B cell (primary cell): ENCODE results near the gene TFRC. TPM values are rescaled to one million over a fixed set of nuclear protein-coding genes. Genes with fewer than 3 reads are reported as not detected.

Experiments used
- ATAC-seq: fragments of 200-7000 bp; cut with Tn5 transposase; one replicate; pipeline ENCODE4 v1.10.0; 2021; ENCODE audit warnings: low read depth, mild to moderate bottlenecking, moderate number of reproducible peaks, moderate library complexity
- CTCF ChIA-PET: fragments of 350-600 bp; sonication (Branson Sonifier 250); formaldehyde crosslinking; loops from one replicate; lab custom pipeline; 2021; ENCODE audit warnings: antibody characterized with exemption, inconsistent platforms; lab: Charles Lee
- POLR2A ChIA-PET: fragments of 350-600 bp; sonication (Branson Sonifier 250); formaldehyde crosslinking; loops from one replicate; lab custom pipeline; 2021; ENCODE audit warnings: antibody characterized with exemption; lab: Charles Lee
- DNase-seq: peaks from one replicate; pipeline ENCODE4 v3.0.0; 2013
- H2AFZ ChIP-seq: 2 replicates; pipeline ENCODE4 v1.6.1; 2012; ENCODE audit warnings: mild to moderate bottlenecking, low read depth, low read length; ENCODE audit not compliant: insufficient read depth, poor library complexity, severe bottlenecking
- H3K27ac ChIP-seq, 2 donors: 1 replicate in 1 of 2; 2 replicates in 1 of 2; pipeline ENCODE4 v1.5.1; 2012 to 2013; ENCODE audit warnings: low read length in 2 of 2, mild to moderate bottlenecking in 2 of 2, moderate library complexity in 1 of 2
- H3K27me3 ChIP-seq, 4 experiments: fragments of 200-600 bp in 1 of 4; sonication (generic) in 1 of 4; replicated peaks in 1 of 4; 1 replicate in 2 of 4; 2 replicates in 2 of 4; pipeline versions ENCODE4 v1.6.1 to v1.7.0; 2013 to 2016; ENCODE audit warnings: low read length in 3 of 4, mild to moderate bottlenecking in 2 of 4, mixed read lengths in 1 of 4, moderate library complexity in 1 of 4; ENCODE audit not compliant: insufficient read depth in 4 of 4, control insufficient read depth in 3 of 4; ENCODE audit errors: control extremely low read depth in 1 of 4
- H3K36me3 ChIP-seq, 2 experiments: replicated peaks in 1 of 2; 1 replicate in 1 of 2; 2 replicates in 1 of 2; pipeline versions ENCODE4 v1.6.1 to v1.7.1; 2013; ENCODE audit warnings: low read length in 1 of 2; ENCODE audit not compliant: insufficient read depth in 2 of 2, control insufficient read depth in 1 of 2; ENCODE audit errors: control extremely low read depth in 1 of 2, extremely low read depth in 1 of 2
- H3K4me1 ChIP-seq, 2 donors: fragments of 200-600 bp in 1 of 2; sonication (generic) in 1 of 2; 1 replicate in 1 of 2; 2 replicates in 1 of 2; pipeline versions ENCODE4 v1.5.1 to v1.6.1; 2013 to 2017; ENCODE audit warnings: low read length in 2 of 2; ENCODE audit not compliant: control insufficient read depth in 2 of 2, insufficient read depth in 2 of 2
- H3K4me2 ChIP-seq: replicated peaks from 2 replicates; pipeline ENCODE3; 2012; ENCODE audit warnings: mild to moderate bottlenecking, low read depth, low read length; ENCODE audit not compliant: poor library complexity, severe bottlenecking
- H3K4me3 ChIP-seq, 5 experiments: fragments of 200-600 bp in 1 of 5; sonication (generic) in 1 of 5; 1 replicate in 3 of 5; 2 replicates in 2 of 5; pipeline versions ENCODE4 v1.5.1 to v1.7.0; 2011 to 2016; ENCODE audit warnings: low read length in 4 of 5, mild to moderate bottlenecking in 4 of 5, low read depth in 2 of 5, control low read depth in 1 of 5, moderate library complexity in 1 of 5; ENCODE audit not compliant: insufficient read depth in 1 of 5; ENCODE audit errors: control extremely low read depth in 1 of 5, extremely low read depth in 1 of 5
- H3K79me2 ChIP-seq: fragments of 200-600 bp; sonication (generic); one replicate; pipeline ENCODE4 v1.6.0; 2016; ENCODE audit warnings: low read length; ENCODE audit not compliant: control insufficient read depth, insufficient read depth
- H3K9ac ChIP-seq: fragments of 200-600 bp; sonication (generic); 2 replicates; pipeline ENCODE4 v1.6.1; 2017; ENCODE audit warnings: mild to moderate bottlenecking, low read length, moderate library complexity
- H3K9me3 ChIP-seq, 3 donors: one replicate each; pipeline versions ENCODE4 v1.6.1 to v1.7.1; 2013; ENCODE audit warnings: low read length in 2 of 3; ENCODE audit not compliant: control insufficient read depth in 2 of 3, insufficient read depth in 1 of 3; ENCODE audit errors: control extremely low read depth in 1 of 3
- H4K20me1 ChIP-seq: 2 replicates; pipeline ENCODE4 v1.6.0; 2012; ENCODE audit warnings: mild to moderate bottlenecking, low read length; ENCODE audit not compliant: insufficient read depth, control insufficient read depth, poor library complexity, severe bottlenecking
- H3K27ac Mint-ChIP-seq: one replicate; pipeline ENCODE4 v1.8.0; 2021; ENCODE audit warnings: mixed read lengths
- H3K27me3 Mint-ChIP-seq: one replicate; pipeline ENCODE4 v1.8.0; 2021; ENCODE audit warnings: mixed read lengths
- H3K4me1 Mint-ChIP-seq: one replicate; pipeline ENCODE4 v1.8.0; 2021; ENCODE audit warnings: mixed read lengths
- H3K4me3 Mint-ChIP-seq: one replicate; pipeline ENCODE4 v1.8.0; 2021; ENCODE audit warnings: mixed read lengths
- H3K9me3 Mint-ChIP-seq: one replicate; pipeline ENCODE4 v1.8.0; 2022; ENCODE audit warnings: mixed read lengths; ENCODE audit not compliant: insufficient read depth
- EZH2 ChIP-seq: IDR thresholded peaks from 2 replicates; pipeline ENCODE4 v1.6.1; 2012; ENCODE audit warnings: borderline replicate concordance, low read depth, mild to moderate bottlenecking, moderate library complexity, low read length; ENCODE audit not compliant: insufficient read depth, poor library complexity, severe bottlenecking
- WGBS: methylation state at CpG from one replicate; pipeline ENCODE4 v1.1.5; 2013; ENCODE audit warnings: missing lambda C conversion rate; ENCODE audit not compliant: insufficient coverage; 5-methylcytosine and 5-hydroxymethylcytosine counted together
- intact Hi-C: fragments of 100-400 bp; cut with micrococcal nuclease; formaldehyde crosslinking; loops from one replicate; pipeline ENCODE4 v1.10.0; 2022
- polyA plus RNA-seq: library from polyadenylated mRNA; depleted of rRNA; stranded (reverse); fragments of >200 nt; gene quantifications from 2 replicates; pipeline ENCODE4 v1.2.3, GENCODE V29; 2012
- total RNA-seq, 2 donors: library from RNA; stranded (reverse); fragments of 120-200 nt in 1 of 2; gene quantifications; 1 replicate in 1 of 2; 2 replicates in 1 of 2; pipeline versions ENCODE4 v1.2.3 to v1.2.4, GENCODE V29; 2013 to 2022
- TF ChIP-seq, protein P1 (sequence below): fragments of 200-600 bp; IDR thresholded peaks from one replicate; pipeline ENCODE4 v1.8.0; 2022; ENCODE audit warnings: antibody characterized with exemption, mild to moderate bottlenecking

TFRC gene
- total and polyA plus RNA-seq, 2 donors (not counting 1 experiment from before 2014, with no cell fraction given), result 41.7 to 104 TPM

DNA sequence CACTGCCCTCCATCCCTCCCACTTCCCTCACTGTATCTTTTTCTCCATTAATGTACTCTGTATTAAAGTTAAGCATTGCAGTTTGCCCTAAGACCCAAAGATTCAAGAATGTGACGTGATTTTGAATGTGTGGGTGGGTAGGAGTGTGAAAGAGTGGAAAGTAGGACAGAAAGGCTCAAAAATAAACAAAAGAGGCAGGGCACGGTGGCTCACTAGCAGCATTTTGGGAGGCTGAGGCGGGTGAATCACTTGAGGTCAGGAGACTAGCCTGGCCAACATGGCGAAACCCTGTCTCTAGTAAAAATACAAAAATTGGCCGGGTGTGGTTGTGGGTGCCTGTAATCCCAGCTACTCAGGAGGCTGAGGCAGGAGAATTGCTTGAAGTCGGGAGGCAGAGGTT lies 18.4 kb downstream of the TFRC start:
- Mint-ChIP-seq H3K4me3 (no peak overlapping the region), H3K9me3 (no peaks in the 10 kb centered on the region), H3K4me1 (no peaks in the 10 kb centered on the region), H3K27ac (no peak overlapping the region), H3K27me3 (no peaks in the 10 kb centered on the region)
- DNase-seq, result no peak
- peaks cover 19 to 89% of the 10 kb centered on the region in 2 experiments for H3K36me3 ChIP-seq
- H3K79me2 ChIP-seq, result no peaks in the 10 kb centered on the region
- intact Hi-C loops, result no loop called here
- H3K4me3 ChIP-seq, result no peak overlapping the region
- no peak for TF ChIP-seq EZH2
- TF ChIP-seq, protein P1, sequence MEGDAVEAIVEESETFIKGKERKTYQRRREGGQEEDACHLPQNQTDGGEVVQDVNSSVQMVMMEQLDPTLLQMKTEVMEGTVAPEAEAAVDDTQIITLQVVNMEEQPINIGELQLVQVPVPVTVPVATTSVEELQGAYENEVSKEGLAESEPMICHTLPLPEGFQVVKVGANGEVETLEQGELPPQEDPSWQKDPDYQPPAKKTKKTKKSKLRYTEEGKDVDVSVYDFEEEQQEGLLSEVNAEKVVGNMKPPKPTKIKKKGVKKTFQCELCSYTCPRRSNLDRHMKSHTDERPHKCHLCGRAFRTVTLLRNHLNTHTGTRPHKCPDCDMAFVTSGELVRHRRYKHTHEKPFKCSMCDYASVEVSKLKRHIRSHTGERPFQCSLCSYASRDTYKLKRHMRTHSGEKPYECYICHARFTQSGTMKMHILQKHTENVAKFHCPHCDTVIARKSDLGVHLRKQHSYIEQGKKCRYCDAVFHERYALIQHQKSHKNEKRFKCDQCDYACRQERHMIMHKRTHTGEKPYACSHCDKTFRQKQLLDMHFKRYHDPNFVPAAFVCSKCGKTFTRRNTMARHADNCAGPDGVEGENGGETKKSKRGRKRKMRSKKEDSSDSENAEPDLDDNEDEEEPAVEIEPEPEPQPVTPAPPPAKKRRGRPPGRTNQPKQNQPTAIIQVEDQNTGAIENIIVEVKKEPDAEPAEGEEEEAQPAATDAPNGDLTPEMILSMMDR, result no peak
- no peaks in the 10 kb centered on the region for H3K4me1 ChIP-seq
- H2AFZ ChIP-seq, result no peak overlapping the region
- H3K9me3 ChIP-seq, result no peaks in the 10 kb centered on the region
- 90% methylated on average over 4 of the region's 6 CpGs for WGBS
- H4K20me1 ChIP-seq, result peaks cover 5% of the 10 kb centered on the region
- H3K4me2 ChIP-seq, result no peak overlapping the region
- no peak for ATAC-seq
- no peak overlapping the region for H3K9ac ChIP-seq
- ChIA-PET POLR2A (interaction anchor here (0.6 kb wide), 1 partner anchor 214 kb away, joined by 4 read pairs; no protein-coding TSS in a partner anchor), CTCF (interaction anchor here (1.5 to 3.0 kb wide), 2 partner anchors 10 to 133 kb away, joined by 6 to 22 read pairs; no protein-coding TSS in a partner anchor)
- H3K27me3 ChIP-seq, result no peaks in the 10 kb centered on the region
- no peak overlapping the region for H3K27ac ChIP-seq

DNA sequence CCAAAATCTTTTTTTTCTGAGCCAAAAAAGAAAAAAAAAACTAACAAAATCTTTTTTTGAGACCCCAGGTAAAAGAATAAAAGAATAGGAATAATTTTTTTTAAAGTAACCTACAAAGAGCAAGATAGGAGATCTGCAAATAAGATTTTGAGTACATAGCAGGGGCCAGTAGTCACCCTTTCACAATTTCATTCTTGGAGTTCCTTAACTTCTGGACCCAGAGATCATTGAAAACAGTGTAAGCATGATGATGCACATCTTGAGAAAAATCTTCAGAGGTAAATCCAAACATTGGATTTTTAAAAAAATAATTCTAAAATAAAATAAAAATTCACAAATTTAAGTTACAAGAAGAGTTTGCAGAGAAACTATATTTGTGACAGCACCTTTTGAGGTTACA lies 18.8 kb downstream of the TFRC start:
- Mint-ChIP-seq H3K4me3 (no peak overlapping the region), H3K27ac (no peak overlapping the region), H3K27me3 (no peaks in the 10 kb centered on the region), H3K4me1 (no peaks in the 10 kb centered on the region), H3K9me3 (no peaks in the 10 kb centered on the region)
- H3K79me2 ChIP-seq, result no peaks in the 10 kb centered on the region
- H3K36me3 ChIP-seq, result peaks cover 23 to 89% of the 10 kb centered on the region in 2 experiments
- no peaks in the 10 kb centered on the region for H3K9me3 ChIP-seq
- no peak for TF ChIP-seq EZH2
- TF ChIP-seq, protein P1, result no peak
- no peak overlapping the region for H3K9ac ChIP-seq
- no peaks in the 10 kb centered on the region for H3K27me3 ChIP-seq
- ATAC-seq (no peak), DNase-seq (no peak)
- no peak overlapping the region for H2AFZ ChIP-seq
- H3K4me1 ChIP-seq, result no peaks in the 10 kb centered on the region
- no peak overlapping the region for H3K4me2 ChIP-seq
- H3K27ac ChIP-seq, result no peak overlapping the region
- POLR2A ChIA-PET, result no interaction called here
- CTCF ChIA-PET, result interaction anchor here (3.0 kb wide), 1 partner anchor 10 kb away, joined by 22 read pairs; no protein-coding TSS in a partner anchor
- H3K4me3 ChIP-seq, result no peak overlapping the region
- intact Hi-C loops, result no loop called here
- H4K20me1 ChIP-seq, result peaks cover 7% of the 10 kb centered on the region
